ENCODE results near the gene SIX4. TPM values are rescaled to one million over a fixed set of nuclear protein-coding genes. Genes with fewer than 3 reads are reported as not detected.

Gene SIX4
- total RNA-seq, 1 experiment from 2014 or later: 13.6 TPM

GRCh38 chr14:60686865-60687264, 37.3 kb downstream of the SIX4 start:
- no peaks in the 10 kb centered on the region for H3K36me3 ChIP-seq (ENCODE audit: insufficient read depth, low read length, poor library complexity, severe bottlenecking)
- H3K4me1 ChIP-seq (ENCODE audit: insufficient read depth, low read length, poor library complexity, severe bottlenecking): no peaks in the 10 kb centered on the region
- no peak overlapping the region for H3K4me3 ChIP-seq (ENCODE audit: low read depth, low read length, poor library complexity, severe bottlenecking)
- H3K9me3 ChIP-seq (ENCODE audit: low read depth, low read length, poor library complexity, severe bottlenecking): no peaks in the 10 kb centered on the region
- POLR2A ChIA-PET (ENCODE audit: low non-redundant PET): no interaction called here
- no peak for DNase-seq (ENCODE audit: low spot score)
- no peaks in the 10 kb centered on the region for H3K27me3 ChIP-seq (replicated peaks; ENCODE audit: insufficient read depth, low read depth, low read length, poor library complexity)
- BruUV-seq (replicated peaks): no TSS peak
- CTCF ChIA-PET: no interaction called here
- intact Hi-C loops (cut with micrococcal nuclease; ENCODE audit: unreplicated experiment): no loop called here
- H3K27ac ChIP-seq (ENCODE audit: low read depth, low read length, poor library complexity, severe bottlenecking): no peak overlapping the region
- no peak for TF ChIP-seq EZH2 (IDR thresholded peaks at IDR 0.05; ENCODE audit: borderline replicate concordance, low read depth, low read length, poor library complexity, severe bottlenecking)
- no peak for TF ChIP-seq CTCF (conservative IDR thresholded peaks at IDR 0.05; ENCODE audit: low read depth, low read length)

- intact Hi-C loops (cut with micrococcal nuclease; ENCODE audit: unreplicated experiment): no loop called here
- Histone ChIP-seq H3K36me3 (ENCODE audit: insufficient read depth, low read length, poor library complexity, severe bottlenecking) (no peaks in the 10 kb centered on the region), H3K27ac (ENCODE audit: low read depth, low read length, poor library complexity, severe bottlenecking) (no peak overlapping the region), H3K4me1 (ENCODE audit: insufficient read depth, low read length, poor library complexity, severe bottlenecking) (no peaks in the 10 kb centered on the region), H3K4me3 (ENCODE audit: low read depth, low read length, poor library complexity, severe bottlenecking) (no peak overlapping the region), H3K9me3 (ENCODE audit: low read depth, low read length, poor library complexity, severe bottlenecking) (no peaks in the 10 kb centered on the region), H3K27me3 (replicated peaks; ENCODE audit: insufficient read depth, low read depth, low read length, poor library complexity) (no peaks in the 10 kb centered on the region)
- POLR2A ChIA-PET (ENCODE audit: low non-redundant PET): no interaction called here
- BruUV-seq (replicated peaks): no TSS peak
- DNase-seq (ENCODE audit: low spot score): no peak
- CTCF ChIA-PET: no interaction called here
- TF ChIP-seq EZH2 (IDR thresholded peaks at IDR 0.05; ENCODE audit: borderline replicate concordance, low read depth, low read length, poor library complexity, severe bottlenecking) (no peak), CTCF (conservative IDR thresholded peaks at IDR 0.05; ENCODE audit: low read depth, low read length) (no peak)
Measured at GRCh38 chr14:60684203-60684602, 39.9 kb downstream of the SIX4 start.

GRCh38 chr14:60681271-60681670, 42.9 kb downstream of the SIX4 start:
- DNase-seq (ENCODE audit: low spot score): no peak
- Histone ChIP-seq H3K27me3 (replicated peaks; ENCODE audit: insufficient read depth, low read depth, low read length, poor library complexity) (no peaks in the 10 kb centered on the region), H3K9me3 (ENCODE audit: low read depth, low read length, poor library complexity, severe bottlenecking) (no peaks in the 10 kb centered on the region), H3K4me1 (ENCODE audit: insufficient read depth, low read length, poor library complexity, severe bottlenecking) (no peaks in the 10 kb centered on the region), H3K4me3 (ENCODE audit: low read depth, low read length, poor library complexity, severe bottlenecking) (no peak overlapping the region), H3K36me3 (ENCODE audit: insufficient read depth, low read length, poor library complexity, severe bottlenecking) (no peaks in the 10 kb centered on the region), H3K27ac (ENCODE audit: low read depth, low read length, poor library complexity, severe bottlenecking) (no peak overlapping the region)
- BruUV-seq (replicated peaks): no TSS peak
- TF ChIP-seq CTCF (conservative IDR thresholded peaks at IDR 0.05; ENCODE audit: low read depth, low read length): no peak
- ChIA-PET POLR2A (ENCODE audit: low non-redundant PET) (no interaction called here), CTCF (no interaction called here)
- intact Hi-C loops (cut with micrococcal nuclease; ENCODE audit: unreplicated experiment): no loop called here

Data from A673 (cell line).